ENCODE results near the gene GPRC5B.

- TF ChIP-seq POLR2A (IDR thresholded peaks at IDR 0.05; ENCODE audit: low read depth, low read length), result no peak
- TF ChIP-seq POLR2AphosphoS5 (IDR thresholded peaks at IDR 0.05; ENCODE audit: low read depth, low read length), result no peak
- no peak for TF ChIP-seq TAF1 (IDR thresholded peaks at IDR 0.05; ENCODE audit: borderline replicate concordance, low read depth, low read length)
Measured at GRCh38 chr16:19871721-19872120, 12.9 kb downstream of the GPRC5B start.

Data from GM12892 (cell line).